ENCODE measurements around the gene GRID1. TPM values are rescaled to one million over a fixed set of nuclear protein-coding genes. Genes with fewer than 3 reads are reported as not detected.

Gene GRID1
- total and polyA plus RNA-seq, 10 of the 15 experiments (the other 5 are each of a cell fraction or from before 2014, with no cell fraction given): 0.04 to 0.62 (median 0.08) TPM; not detected in 5

DNA sequence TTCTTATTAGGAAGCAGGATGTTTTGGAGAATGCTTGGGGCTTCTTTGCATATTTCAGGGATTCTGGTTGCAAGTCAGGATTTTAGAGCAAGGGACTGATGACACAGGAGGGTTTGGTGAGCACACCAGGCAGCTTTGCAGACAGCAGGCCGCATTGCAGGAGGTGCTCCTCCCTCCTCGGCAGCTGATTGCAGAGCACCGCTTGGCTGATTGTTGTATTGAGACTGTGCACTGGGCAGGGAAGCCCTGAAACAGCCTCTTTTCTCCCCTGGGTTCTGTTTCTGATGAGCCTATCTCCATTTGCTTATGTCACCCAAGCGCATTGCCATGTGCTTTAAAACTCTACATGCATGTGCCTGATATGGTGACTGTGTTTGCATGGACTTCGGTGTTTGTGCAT, 769.6 kb downstream of the GRID1 start:
- TF ChIP-seq CBX3 (IDR thresholded peaks at IDR 0.05; ENCODE audit: borderline replicate concordance, low read depth) (no peak), ZNF274 (IDR thresholded peaks at IDR 0.05; ENCODE audit: insufficient read depth, insufficient read length) (no peak), JUND (IDR thresholded peaks at IDR 0.05; ENCODE audit: low read depth, low read length) (no peak), MTA3 (IDR thresholded peaks at IDR 0.05; ENCODE audit: borderline replicate concordance, low read length) (no peak), RAD51 (IDR thresholded peaks at IDR 0.05) (no peak), YY1 (IDR thresholded peaks at IDR 0.05; ENCODE audit: low read depth, low read length) (no peak), EGR1 (IDR thresholded peaks at IDR 0.05; ENCODE audit: borderline replicate concordance in 1 of 2, low read depth in 2 of 2, low read length in 2 of 2) (no peak), POLR2AphosphoS2 (IDR thresholded peaks at IDR 0.05; ENCODE audit: low read depth, low read length) (no peak), PAX5 (IDR thresholded peaks at IDR 0.05; ENCODE audit: borderline replicate concordance, low read depth, low read length) (no peak), TCF7 (IDR thresholded peaks at IDR 0.05; ENCODE audit: borderline replicate concordance) (no peak), EZH2 (IDR thresholded peaks at IDR 0.05; ENCODE audit: borderline replicate concordance, control insufficient read depth, low read depth, low read length) (no peak), STAT3 (IDR thresholded peaks at IDR 0.05; ENCODE audit: low read depth, low read length) (no peak), CBFB (IDR thresholded peaks at IDR 0.05; ENCODE audit: low read depth) (no peak)
- TF ChIP-seq, protein P1, sequence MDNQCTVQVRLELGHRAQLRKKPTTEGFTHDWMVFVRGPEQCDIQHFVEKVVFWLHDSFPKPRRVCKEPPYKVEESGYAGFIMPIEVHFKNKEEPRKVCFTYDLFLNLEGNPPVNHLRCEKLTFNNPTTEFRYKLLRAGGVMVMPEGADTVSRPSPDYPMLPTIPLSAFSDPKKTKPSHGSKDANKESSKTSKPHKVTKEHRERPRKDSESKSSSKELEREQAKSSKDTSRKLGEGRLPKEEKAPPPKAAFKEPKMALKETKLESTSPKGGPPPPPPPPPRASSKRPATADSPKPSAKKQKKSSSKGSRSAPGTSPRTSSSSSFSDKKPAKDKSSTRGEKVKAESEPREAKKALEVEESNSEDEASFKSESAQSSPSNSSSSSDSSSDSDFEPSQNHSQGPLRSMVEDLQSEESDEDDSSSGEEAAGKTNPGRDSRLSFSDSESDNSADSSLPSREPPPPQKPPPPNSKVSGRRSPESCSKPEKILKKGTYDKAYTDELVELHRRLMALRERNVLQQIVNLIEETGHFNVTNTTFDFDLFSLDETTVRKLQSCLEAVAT (IDR thresholded peaks at IDR 0.05): no peak
- Histone ChIP-seq H3K27ac (ENCODE audit: control insufficient read depth, insufficient read depth) (no peak overlapping the region), H3K4me1 (ENCODE audit: control insufficient read depth, insufficient read depth, low read length) (no peaks in the 10 kb centered on the region), H3K4me2 (ENCODE audit: control insufficient read depth, insufficient read depth) (no peak overlapping the region), H3K9ac (ENCODE audit: control insufficient read depth, insufficient read depth, low read length) (no peak overlapping the region), H3K27me3 (replicated peaks in 1 of 2; ENCODE audit: control insufficient read depth in 2 of 2, insufficient read depth in 2 of 2, low read length in 1 of 2) (no peaks in the 10 kb centered on the region), H4K20me1 (ENCODE audit: control insufficient read depth, insufficient read depth) (no peaks in the 10 kb centered on the region), H3K4me3 (no peak overlapping the region), H2AFZ (ENCODE audit: control insufficient read depth, low read depth, low read length) (no peak overlapping the region), H3K79me2 (ENCODE audit: control insufficient read depth, insufficient read depth, low read length) (no peaks in the 10 kb centered on the region), H3K36me3 (ENCODE audit: control insufficient read depth in 2 of 2, insufficient read depth in 2 of 2, low read length in 1 of 2) (no peaks in the 10 kb centered on the region), H3K9me3 (replicated peaks; ENCODE audit: control insufficient read depth, insufficient read depth, low read length) (no peaks in the 10 kb centered on the region)
- WGBS (ENCODE audit: insufficient coverage, insufficient replicate concordance, low lambda C conversion rate, missing lambda C conversion rate): 36% methylated on average over 5 of the region's 5 CpGs
- FAIRE-seq (no peak), DNase-seq (ENCODE audit: low read depth, low spot score) (no peak), ATAC-seq (no peak)
- ChIA-PET RAD21 (ENCODE audit: unreplicated experiment) (no interaction called here), SMC1A (ENCODE audit: uncharacterized antibody, unreplicated experiment) (no interaction called here), POLR2A (no interaction called here), CTCF (no interaction called here)
- no TSS peak for BruUV-seq (replicated peaks)
- in situ Hi-C loops (cut with MboI) (no loop called here), intact Hi-C loops (cut with micrococcal nuclease; ENCODE audit: unreplicated experiment) (no loop called here)
